Prostate gland (tissue), 2 donors: ENCODE results near the gene HIVEP3. TPM values are rescaled to one million over a fixed set of nuclear protein-coding genes. Genes with fewer than 3 reads are reported as not detected.

Experiments used
- DNase-seq: peaks from one replicate; pipeline ENCODE4 v3.0.0-alpha.2; 2019; ENCODE audit warnings: low spot score
- H3K27ac ChIP-seq, 2 donors: fragments of 200-600 bp; sonication (generic); 2 replicates each; pipeline ENCODE4 v1.5.1; 2017 to 2019
- H3K27me3 ChIP-seq: fragments of 200-600 bp; sonication (generic); replicated peaks from 2 replicates; pipeline ENCODE4 v1.5.1; 2019; ENCODE audit not compliant: insufficient read depth
- H3K36me3 ChIP-seq, 2 donors: fragments of 200-600 bp; sonication (generic); 1 replicate in 1 of 2; 2 replicates in 1 of 2; pipeline versions ENCODE4 v1.5.1 to v1.8.1; 2017 to 2019
- H3K4me1 ChIP-seq: fragments of 200-600 bp; sonication (generic); replicated peaks from 2 replicates; pipeline ENCODE4 v1.5.1; 2019
- H3K4me3 ChIP-seq, 2 donors: fragments of 200-600 bp; sonication (generic); 2 replicates each; pipeline ENCODE4 v1.5.1; 2017 to 2019
- H3K9me3 ChIP-seq: fragments of 200-600 bp; sonication (generic); 2 replicates; pipeline ENCODE4 v1.5.1; 2017
- POLR2A ChIP-seq: fragments of 450-650 bp; IDR thresholded peaks from one replicate; pipeline ENCODE4 v1.6.1; 2016; ENCODE audit warnings: antibody characterized with exemption, mild to moderate bottlenecking
- POLR2AphosphoS5 ChIP-seq: sonication (generic); formaldehyde crosslinking; IDR thresholded peaks from one replicate; pipeline ENCODE4 v1.6.1; 2017; ENCODE audit warnings: antibody characterized with exemption
- WGBS: methylation state at CpG from one replicate; pipeline ENCODE4 v1.1.5; 2018; 5-methylcytosine and 5-hydroxymethylcytosine counted together
- intact Hi-C: fragments of 100-400 bp; cut with DNase I; formaldehyde crosslinking; loops from one replicate; pipeline ENCODE4 v1.14.2; 2022
- total RNA-seq, 2 donors: library from RNA; depleted of rRNA; stranded (reverse); fragments of >200 nt; gene quantifications; one replicate each; pipeline ENCODE4 v1.1.0, GENCODE V29; 2016
- TF ChIP-seq, protein P1 (sequence below), 4 experiments: fragments of 200-600 bp in 2 of 4; fragments of 450-650 bp in 2 of 4; sonication (generic) in 2 of 4; IDR thresholded peaks; 1 replicate in 3 of 4; 2 replicates in 1 of 4; pipeline ENCODE4 v1.5.1; 2016 to 2019; ENCODE audit warnings: antibody characterized with exemption in 4 of 4, mild to moderate bottlenecking in 2 of 4, moderate library complexity in 2 of 4

The HIVEP3 gene
- total RNA-seq, 2 donors from 2014 or later = 9.3 to 11.2 TPM

DNA sequence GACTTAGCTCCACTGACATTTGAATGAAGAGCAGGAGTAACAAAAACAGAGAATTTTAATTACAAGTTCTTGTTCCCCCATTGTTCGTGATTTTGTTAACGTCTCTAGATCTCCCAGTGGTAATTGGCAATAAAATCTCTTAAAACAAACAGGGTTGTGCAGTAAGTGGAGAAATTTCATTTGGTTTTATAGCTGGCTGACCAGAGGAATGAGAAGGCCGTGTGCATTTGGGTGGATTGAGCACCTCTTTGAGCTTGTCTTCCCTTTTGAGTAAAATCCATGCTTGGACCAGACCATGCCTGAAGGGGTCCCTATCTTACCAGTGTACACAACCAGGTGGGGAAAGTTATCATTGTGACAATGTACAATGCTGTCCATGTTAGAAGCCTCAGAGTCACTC is 137.8 kb downstream of the HIVEP3 start:
- H3K27me3 ChIP-seq = no peaks in the 10 kb centered on the region
- no peak overlapping the region for H3K4me3 ChIP-seq
- DNase-seq = no peak
- TF ChIP-seq, protein P1, sequence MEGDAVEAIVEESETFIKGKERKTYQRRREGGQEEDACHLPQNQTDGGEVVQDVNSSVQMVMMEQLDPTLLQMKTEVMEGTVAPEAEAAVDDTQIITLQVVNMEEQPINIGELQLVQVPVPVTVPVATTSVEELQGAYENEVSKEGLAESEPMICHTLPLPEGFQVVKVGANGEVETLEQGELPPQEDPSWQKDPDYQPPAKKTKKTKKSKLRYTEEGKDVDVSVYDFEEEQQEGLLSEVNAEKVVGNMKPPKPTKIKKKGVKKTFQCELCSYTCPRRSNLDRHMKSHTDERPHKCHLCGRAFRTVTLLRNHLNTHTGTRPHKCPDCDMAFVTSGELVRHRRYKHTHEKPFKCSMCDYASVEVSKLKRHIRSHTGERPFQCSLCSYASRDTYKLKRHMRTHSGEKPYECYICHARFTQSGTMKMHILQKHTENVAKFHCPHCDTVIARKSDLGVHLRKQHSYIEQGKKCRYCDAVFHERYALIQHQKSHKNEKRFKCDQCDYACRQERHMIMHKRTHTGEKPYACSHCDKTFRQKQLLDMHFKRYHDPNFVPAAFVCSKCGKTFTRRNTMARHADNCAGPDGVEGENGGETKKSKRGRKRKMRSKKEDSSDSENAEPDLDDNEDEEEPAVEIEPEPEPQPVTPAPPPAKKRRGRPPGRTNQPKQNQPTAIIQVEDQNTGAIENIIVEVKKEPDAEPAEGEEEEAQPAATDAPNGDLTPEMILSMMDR (IDR thresholded peaks at IDR 0.05) = no peak
- TF ChIP-seq POLR2AphosphoS5 (no peak), POLR2A (no peak)
- peaks cover 16% of the 10 kb centered on the region for H3K4me1 ChIP-seq
- no peak overlapping the region for H3K27ac ChIP-seq
- intact Hi-C loops = no loop called here
- no peaks in the 10 kb centered on the region for H3K9me3 ChIP-seq
- 73% methylated on average over 3 of the region's 3 CpGs for WGBS
- H3K36me3 ChIP-seq = no peaks in the 10 kb centered on the region

GRCh38 chr1:41780322-41780721 is 138.4 kb downstream of the HIVEP3 start:
- no peaks in the 10 kb centered on the region for H3K36me3 ChIP-seq
- no peaks in the 10 kb centered on the region for H3K9me3 ChIP-seq
- H3K27ac ChIP-seq = no peak overlapping the region
- no peaks in the 10 kb centered on the region for H3K27me3 ChIP-seq
- H3K4me3 ChIP-seq = no peak overlapping the region
- TF ChIP-seq POLR2AphosphoS5 (no peak), POLR2A (no peak)
- TF ChIP-seq, protein P1 (IDR thresholded peaks at IDR 0.05) = no peak
- H3K4me1 ChIP-seq = peaks cover 16% of the 10 kb centered on the region
- WGBS = 100% methylated on average over 2 of the region's 2 CpGs
- DNase-seq = no peak
- intact Hi-C loops = no loop called here

DNA sequence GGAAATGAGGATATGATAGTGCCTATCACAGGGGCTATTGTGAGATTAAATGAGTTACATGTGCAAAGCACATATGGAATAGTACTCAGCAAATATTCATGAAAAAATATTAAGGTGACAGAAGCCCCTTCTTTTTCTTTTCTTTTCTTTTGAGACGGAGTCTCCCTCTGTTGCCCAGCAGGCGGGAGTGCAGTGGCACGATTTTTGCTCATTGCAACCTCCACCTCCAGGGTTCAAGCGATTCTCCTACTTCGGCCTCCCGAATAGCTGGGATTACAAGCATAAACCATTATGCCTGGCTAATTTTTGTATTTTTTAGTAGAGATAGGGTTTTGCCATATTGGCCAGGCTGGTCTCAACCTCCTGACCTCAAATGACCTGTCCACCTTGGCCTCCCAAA is 139.4 kb downstream of the HIVEP3 start:
- no peak for TF ChIP-seq POLR2AphosphoS5
- TF ChIP-seq POLR2A = no peak
- TF ChIP-seq, protein P1 (IDR thresholded peaks at IDR 0.05) = no peak
- H3K4me1 ChIP-seq = peaks cover 16% of the 10 kb centered on the region
- H3K9me3 ChIP-seq = no peaks in the 10 kb centered on the region
- H3K27ac ChIP-seq = no peak overlapping the region
- intact Hi-C loops = no loop called here
- H3K27me3 ChIP-seq = no peaks in the 10 kb centered on the region
- H3K4me3 ChIP-seq = no peak overlapping the region
- DNase-seq = no peak
- WGBS = 98% methylated on average over 6 of the region's 6 CpGs
- H3K36me3 ChIP-seq = no peaks in the 10 kb centered on the region

DNA sequence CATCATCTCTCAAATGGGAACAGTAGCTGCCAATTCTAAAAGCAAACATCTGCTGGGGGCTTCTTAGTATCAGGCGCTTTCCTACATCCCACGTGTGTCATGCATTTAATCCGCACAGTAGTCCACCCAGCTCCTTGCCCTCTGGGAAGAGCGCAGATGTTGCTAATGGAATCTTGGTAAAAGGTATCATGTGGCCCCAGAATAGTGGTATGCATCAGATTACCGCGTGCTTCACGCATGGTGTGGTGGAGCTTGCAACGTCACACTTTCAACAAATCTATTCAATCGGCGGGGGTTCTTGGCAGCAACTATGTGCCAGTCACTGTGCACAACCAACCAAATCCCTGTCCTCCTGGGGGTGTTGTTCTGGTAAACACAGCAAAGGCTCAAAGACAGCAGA is 141.0 kb downstream of the HIVEP3 start:
- intact Hi-C loops = no loop called here
- TF ChIP-seq, protein P1 (IDR thresholded peaks at IDR 0.05) = no peak
- TF ChIP-seq POLR2AphosphoS5 (no peak), POLR2A (no peak)
- Histone ChIP-seq H3K4me1 (peaks cover 10% of the 10 kb centered on the region), H3K9me3 (no peaks in the 10 kb centered on the region), H3K36me3 (no peaks in the 10 kb centered on the region), H3K27ac (no peak overlapping the region), H3K4me3 (no peak overlapping the region), H3K27me3 (no peaks in the 10 kb centered on the region)
- no peak for DNase-seq
- 97% methylated on average over 10 of the region's 10 CpGs for WGBS

GRCh38 chr1:41776891-41777441 is 141.8 kb downstream of the HIVEP3 start:
- intact Hi-C loops = no loop called here
- Histone ChIP-seq H3K9me3 (no peaks in the 10 kb centered on the region), H3K27me3 (no peaks in the 10 kb centered on the region), H3K36me3 (no peaks in the 10 kb centered on the region), H3K27ac (peak overlapping the region; percentile 43 to 55), H3K4me3 (no peak overlapping the region), H3K4me1 (peaks cover 10% of the 10 kb centered on the region)
- WGBS = 50% methylated on average over 8 of the region's 8 CpGs
- TF ChIP-seq POLR2AphosphoS5 (no peak), POLR2A (no peak)
- TF ChIP-seq, protein P1 (IDR thresholded peaks at IDR 0.05) = no peak
- peak; percentile 49 for DNase-seq
